Activated naive CD8-positive, alpha-beta T cell treated with anti-CD3 and anti-CD28 coated beads, Interleukin-2, amount 10 ng/mL, durations not matched to agents 7 days and 5 days (primary cell): ENCODE measurements around the gene TMED7. TPM values are rescaled to one million over a fixed set of nuclear protein-coding genes. Genes with fewer than 3 reads are reported as not detected.
A peak's percentile ranks its signal among the peaks of the same experiment; 100 is the strongest.

Experiments used
- ATAC-seq: fragments of 150-1000 bp; cut with Tn5 transposase; one replicate; pipeline ENCODE4 v1.10.0; 2021; ENCODE audit warnings: low read depth, moderate library complexity
- POLR2A ChIA-PET: fragments of 350-600 bp; sonication (Branson Sonifier 250); formaldehyde crosslinking; loops from one replicate; lab custom pipeline; 2021; ENCODE audit warnings: antibody characterized with exemption; lab: Charles Lee
- DNase-seq: peaks from one replicate; pipeline ENCODE4 v3.0.0; 2021
- H3K27ac Mint-ChIP-seq: one replicate; pipeline ENCODE4 v1.8.0; 2022; ENCODE audit warnings: mild to moderate bottlenecking, mixed read lengths
- H3K27me3 Mint-ChIP-seq: one replicate; pipeline ENCODE4 v1.8.0; 2022; ENCODE audit warnings: mild to moderate bottlenecking, moderate library complexity, mixed read lengths
- H3K36me3 Mint-ChIP-seq: one replicate; pipeline ENCODE4 v1.8.0; 2021; ENCODE audit warnings: mild to moderate bottlenecking, mixed read lengths
- H3K4me1 Mint-ChIP-seq: one replicate; pipeline ENCODE4 v1.8.0; 2021; ENCODE audit warnings: mixed read lengths
- H3K4me3 Mint-ChIP-seq: one replicate; pipeline ENCODE4 v1.8.0; 2022; ENCODE audit warnings: mild to moderate bottlenecking, moderate library complexity, mixed read lengths
- H3K9me3 Mint-ChIP-seq: one replicate; pipeline ENCODE4 v1.8.0; 2021; ENCODE audit warnings: mixed read lengths
- total RNA-seq, 2 experiments: library from RNA; stranded (reverse); gene quantifications; one replicate each; pipeline ENCODE4 v1.2.3, GENCODE V29; 2021

TMED7 gene
- total RNA-seq, 2 experiments from 2014 or later, result 46.0 to 52.5 TPM

- Mint-ChIP-seq H3K4me3 (no peak overlapping the region), H3K4me1 (peaks cover 11% of the 10 kb centered on the region)
- DNase-seq, result no peak
These were observed 8.9 kb downstream of the TMED7 start for GRCh38 chr5:115616892-115617291.

GRCh38 chr5:115616472-115616871 is 9.4 kb downstream of the TMED7 start:
- H3K36me3 Mint-ChIP-seq, result peaks cover 36% of the 10 kb centered on the region
- no peak for ATAC-seq
- no peaks in the 10 kb centered on the region for H3K27me3 Mint-ChIP-seq
- H3K9me3 Mint-ChIP-seq, result no peaks in the 10 kb centered on the region
- H3K4me1 Mint-ChIP-seq, result peaks cover 10% of the 10 kb centered on the region
- POLR2A ChIA-PET, result interaction anchor here (0.8 to 1.5 kb wide), 2 partner anchors 9 to 14 kb away, joined by 3 to 9 read pairs; partner anchors contain the start of genes TICAM2 and TMED7
- DNase-seq, result no peak
- H3K4me3 Mint-ChIP-seq, result no peak overlapping the region
- H3K27ac Mint-ChIP-seq, result no peak overlapping the region

More at GRCh38 chr5:115616892-115617291, 8.9 kb downstream of the TMED7 start:
- Mint-ChIP-seq H3K9me3 (no peaks in the 10 kb centered on the region), H3K27me3 (no peaks in the 10 kb centered on the region), H3K36me3 (peaks cover 36% of the 10 kb centered on the region), H3K27ac (no peak overlapping the region)
- POLR2A ChIA-PET, result interaction anchor here (0.8 to 1.5 kb wide), 2 partner anchors 8 to 15 kb away, joined by 3 to 9 read pairs; partner anchors contain the start of genes TICAM2 and TMED7
- no peak for ATAC-seq

- ATAC-seq (no peak), DNase-seq (no peak)
- POLR2A ChIA-PET, result no interaction called here
- H3K4me3 Mint-ChIP-seq, result no peak overlapping the region
- H3K36me3 Mint-ChIP-seq, result peaks cover 19% of the 10 kb centered on the region
- no peaks in the 10 kb centered on the region for H3K9me3 Mint-ChIP-seq
- peaks cover 6% of the 10 kb centered on the region for H3K4me1 Mint-ChIP-seq
- no peaks in the 10 kb centered on the region for H3K27me3 Mint-ChIP-seq
- no peak overlapping the region for H3K27ac Mint-ChIP-seq
These were observed 14.0 kb downstream of the TMED7 start for GRCh38 chr5:115611873-115612272.

- DNase-seq (no peak), ATAC-seq (no peak)
- Mint-ChIP-seq H3K4me1 (peaks cover 11% of the 10 kb centered on the region), H3K9me3 (no peaks in the 10 kb centered on the region), H3K4me3 (no peak overlapping the region), H3K27me3 (no peaks in the 10 kb centered on the region), H3K27ac (no peak overlapping the region), H3K36me3 (peaks cover 21% of the 10 kb centered on the region)
- POLR2A ChIA-PET, result interaction anchor here (1.2 kb wide), 1 partner anchor 18 kb away, joined by 3 read pairs; the partner anchor contains the start of gene TMED7
These were observed 17.9 kb downstream of the TMED7 start for GRCh38 chr5:115607935-115608334.

- H3K27ac Mint-ChIP-seq, result no peak overlapping the region
- H3K4me3 Mint-ChIP-seq, result no peak overlapping the region
These were observed 20.4 kb downstream of the TMED7 start for GRCh38 chr5:115605436-115605835.

GRCh38 chr5:115602591-115603125 is 23.2 kb downstream of the TMED7 start:
- Mint-ChIP-seq H3K9me3 (no peaks in the 10 kb centered on the region), H3K36me3 (peaks cover 18% of the 10 kb centered on the region), H3K27me3 (no peaks in the 10 kb centered on the region), H3K4me3 (peak overlapping the region; percentile 71), H3K4me1 (peaks cover 21% of the 10 kb centered on the region), H3K27ac (peak overlapping the region; percentile 83)
- DNase-seq (no peak), ATAC-seq (no peak)
- POLR2A ChIA-PET, result interaction anchor here (0.7 to 0.9 kb wide), 3 partner anchors 14 to 25 kb away, joined by 3 to 6 read pairs (median 5); no protein-coding TSS in a partner anchor

More at GRCh38 chr5:115605436-115605835, 20.4 kb downstream of the TMED7 start:
- Mint-ChIP-seq H3K36me3 (peaks cover 20% of the 10 kb centered on the region), H3K4me1 (peaks cover 18% of the 10 kb centered on the region), H3K27me3 (no peaks in the 10 kb centered on the region), H3K9me3 (no peaks in the 10 kb centered on the region)
- ATAC-seq, result no peak
- POLR2A ChIA-PET, result no interaction called here
- DNase-seq, result no peak

- Mint-ChIP-seq H3K9me3 (no peaks in the 10 kb centered on the region), H3K4me1 (peaks cover 21% of the 10 kb centered on the region), H3K4me3 (peak within 1 kb of the TSS; percentile 71), H3K27ac (peak within 1 kb of the TSS; percentile 83), H3K27me3 (no peaks in the 10 kb centered on the region), H3K36me3 (peaks cover 18% of the 10 kb centered on the region)
- peak; percentile 82 for ATAC-seq
- DNase-seq, result peak; percentile 73
- POLR2A ChIA-PET, result interaction anchor here (0.7 to 0.9 kb wide), 4 partner anchors 15 to 26 kb away, joined by 3 to 6 read pairs (median 5); no protein-coding TSS in a partner anchor
These were observed 23.9 kb downstream of the TMED7 start, which contains the start of gene TICAM2 for GRCh38 chr5:115601701-115602590. Gene TICAM2 (minus strand): TSS chr5:115602479. CDS start chr5:115581256, 21,223 bp downstream.

GRCh38 chr5:115600766-115601165 is 25.1 kb downstream of the TMED7 start:
- Mint-ChIP-seq H3K27me3 (no peaks in the 10 kb centered on the region), H3K4me1 (peaks cover 21% of the 10 kb centered on the region), H3K9me3 (no peaks in the 10 kb centered on the region), H3K4me3 (peak overlapping the region; percentile 39), H3K27ac (no peak overlapping the region), H3K36me3 (peaks cover 13% of the 10 kb centered on the region)
- POLR2A ChIA-PET, result interaction anchor here (0.8 kb wide), 1 partner anchor 23 kb away, joined by 5 read pairs; no protein-coding TSS in a partner anchor
- ATAC-seq (no peak), DNase-seq (no peak)

- POLR2A ChIA-PET, result no interaction called here
- ATAC-seq, result no peak
- no peaks in the 10 kb centered on the region for H3K27me3 Mint-ChIP-seq
- DNase-seq, result no peak
- H3K4me3 Mint-ChIP-seq, result no peak overlapping the region
- H3K9me3 Mint-ChIP-seq, result no peaks in the 10 kb centered on the region
- peaks cover 21% of the 10 kb centered on the region for H3K4me1 Mint-ChIP-seq
- peaks cover 10% of the 10 kb centered on the region for H3K36me3 Mint-ChIP-seq
- no peak overlapping the region for H3K27ac Mint-ChIP-seq
These were observed 25.9 kb downstream of the TMED7 start for GRCh38 chr5:115599924-115600323.

- POLR2A ChIA-PET, result no interaction called here
- DNase-seq, result no peak
- no peak for ATAC-seq
- Mint-ChIP-seq H3K36me3 (peaks cover 9% of the 10 kb centered on the region), H3K4me3 (no peak overlapping the region), H3K27ac (no peak overlapping the region), H3K27me3 (no peaks in the 10 kb centered on the region), H3K9me3 (no peaks in the 10 kb centered on the region), H3K4me1 (peaks cover 21% of the 10 kb centered on the region)
These were observed 26.3 kb downstream of the TMED7 start for GRCh38 chr5:115599502-115599901.

GRCh38 chr5:115594128-115595047 is 31.4 kb downstream of the TMED7 start:
- Mint-ChIP-seq H3K4me3 (no peak overlapping the region), H3K27ac (no peak overlapping the region)

GRCh38 chr5:115589043-115589442 is 36.8 kb downstream of the TMED7 start:
- ATAC-seq, result no peak
- DNase-seq, result no peak
- Mint-ChIP-seq H3K36me3 (peaks cover 1% of the 10 kb centered on the region), H3K27ac (no peak overlapping the region), H3K4me1 (no peaks in the 10 kb centered on the region), H3K27me3 (peaks cover 4% of the 10 kb centered on the region), H3K4me3 (no peak overlapping the region), H3K9me3 (no peaks in the 10 kb centered on the region)
- POLR2A ChIA-PET, result no interaction called here

More at GRCh38 chr5:115594128-115595047, 31.4 kb downstream of the TMED7 start:
- POLR2A ChIA-PET, result no interaction called here
- ATAC-seq (no peak), DNase-seq (no peak)
- H3K4me1 Mint-ChIP-seq, result no peaks in the 10 kb centered on the region
- H3K36me3 Mint-ChIP-seq, result peaks cover 1% of the 10 kb centered on the region
- H3K27me3 Mint-ChIP-seq, result peaks cover 4% of the 10 kb centered on the region
- no peaks in the 10 kb centered on the region for H3K9me3 Mint-ChIP-seq
